Panc1 (cell line): ENCODE measurements around the gene TMEM229A. TPM values are rescaled to one million over a fixed set of nuclear protein-coding genes. Genes with fewer than 3 reads are reported as not detected.

ENCODE experiments used
- ATAC-seq: fragments of 200-7000 bp; cut with Tn5 transposase; 2 replicates; pipeline ENCODE4 v1.9.1; 2020; ENCODE audit warnings: mild to moderate bottlenecking, moderate library complexity
- BruUV-seq: library from RNA; stranded (reverse); fragments of 400-500 nt; replicated peaks from 2 replicates; lab custom pipeline; 2021; lab: Mats Ljungman, UMichigan
- CTCF ChIA-PET: fragments of 300-600 bp; sonication (Branson Sonifier 250); formaldehyde crosslinking; loops from one replicate; lab custom pipeline; 2022; ENCODE audit warnings: antibody characterized with exemption; lab: Charles Lee
- POLR2A ChIA-PET: fragments of 300-600 bp; sonication (Branson Sonifier 250); formaldehyde crosslinking; loops from one replicate; lab custom pipeline; 2022; ENCODE audit warnings: antibody characterized with exemption; lab: Charles Lee
- DNase-seq: peaks from one replicate; pipeline ENCODE4 v3.0.0-alpha.2; 2010; ENCODE audit warnings: low read depth, low spot score
- H3K27ac ChIP-seq: 2 replicates; pipeline ENCODE4 v1.5.1; 2011; ENCODE audit warnings: mild to moderate bottlenecking, low read length, inconsistent platforms
- H3K27me3 ChIP-seq: fragments of 200-500 bp; sonication (Bioruptor generic); 2 replicates; pipeline ENCODE4 v1.6.0; 2014; ENCODE audit warnings: low read length, inconsistent platforms; ENCODE audit not compliant: control insufficient read depth, insufficient read depth
- H3K36me3 ChIP-seq: fragments of 200-500 bp; sonication (Bioruptor generic); 2 replicates; pipeline ENCODE4 v1.5.1; 2014; ENCODE audit warnings: inconsistent platforms, mild to moderate bottlenecking, low read length, moderate library complexity; ENCODE audit not compliant: control insufficient read depth, insufficient read depth
- H3K4me1 ChIP-seq: 2 replicates; pipeline ENCODE4 v1.5.1; 2011; ENCODE audit warnings: inconsistent platforms, mild to moderate bottlenecking, low read length, moderate library complexity; ENCODE audit not compliant: control insufficient read depth, insufficient read depth
- H3K4me3 ChIP-seq, 2 experiments: 2 replicates each; pipeline ENCODE4 v1.5.1; 2011 to 2012; ENCODE audit warnings: low read depth in 2 of 2, low read length in 2 of 2, mild to moderate bottlenecking in 2 of 2, inconsistent platforms in 1 of 2, moderate library complexity in 1 of 2
- H3K9me3 ChIP-seq: fragments of 200-500 bp; sonication (Bioruptor generic); 2 replicates; pipeline ENCODE4 v1.5.1; 2014; ENCODE audit warnings: low read depth, mild to moderate bottlenecking, inconsistent platforms, low read length, moderate library complexity; ENCODE audit not compliant: control insufficient read depth, insufficient read depth
- POLR2AphosphoS5 ChIP-seq: IDR thresholded peaks from 2 replicates; pipeline ENCODE4 v1.6.1; 2012; ENCODE audit warnings: mild to moderate bottlenecking, low read depth, low read length, moderate library complexity
- SIN3A ChIP-seq: IDR thresholded peaks from 2 replicates; pipeline ENCODE4 v1.6.1; 2012; ENCODE audit warnings: low read depth, mild to moderate bottlenecking, low read length, moderate library complexity, borderline replicate concordance; ENCODE audit not compliant: insufficient read depth
- TCF7L2 ChIP-seq: IDR thresholded peaks from 2 replicates; pipeline ENCODE4 v1.6.1; 2011; ENCODE audit warnings: mild to moderate bottlenecking, low read depth, low read length, inconsistent platforms
- in situ Hi-C: cut with HindIII; loops from 2 replicates; pipeline ENCODE4 v1.10.0; 2016; ENCODE audit warnings: low sequenced_read_pairs, low pct_unique_long_range_greater_than_20kb
- intact Hi-C: fragments of 100-400 bp; cut with micrococcal nuclease; formaldehyde crosslinking; loops from one replicate; pipeline ENCODE4 v1.10.0; 2022; ENCODE audit not compliant: unreplicated experiment
- total RNA-seq: library from RNA; stranded (reverse); gene quantifications from one replicate; pipeline ENCODE4 v1.2.1, GENCODE V29; 2021; ENCODE audit not compliant: unreplicated experiment
- TF ChIP-seq, protein P1 (sequence below): fragments of 450-650 bp; IDR thresholded peaks from 2 replicates; pipeline ENCODE4 v1.5.1; 2017; ENCODE audit warnings: mild to moderate bottlenecking
- TF ChIP-seq, protein P2 (sequence below), 2 experiments: IDR thresholded peaks; 2 replicates each; pipeline ENCODE4 v1.6.1; 2011 to 2012; ENCODE audit warnings: low read depth in 2 of 2, control low read depth in 1 of 2, low read length in 1 of 2, mild to moderate bottlenecking in 1 of 2, moderate library complexity in 1 of 2; ENCODE audit not compliant: insufficient read depth in 1 of 2

The TMEM229A gene
- total RNA-seq, 1 experiment from 2014 or later = not detected

DNA sequence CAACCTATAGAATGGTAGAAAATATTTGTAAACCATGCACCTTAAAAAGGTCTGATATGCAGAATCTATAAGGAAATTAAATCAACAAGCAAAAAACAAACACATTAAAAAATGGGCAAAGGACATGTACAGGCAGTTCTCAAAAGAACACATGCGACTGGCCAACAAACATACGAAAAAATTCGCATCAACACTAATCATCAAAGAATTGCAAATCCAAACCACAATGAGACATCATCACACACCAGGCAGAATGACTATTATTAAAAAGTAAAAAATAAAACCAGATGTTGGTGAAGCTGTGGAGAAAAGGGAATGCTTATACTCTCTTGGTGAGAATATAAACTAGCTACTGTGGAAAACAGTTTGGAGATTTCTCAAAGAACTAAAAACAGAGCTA lies 33.2 kb downstream of the TMEM229A start:
- intact Hi-C loops (no loop called here), in situ Hi-C loops (no loop called here)
- Histone ChIP-seq H3K4me3 (no peak overlapping the region), H3K4me1 (no peaks in the 10 kb centered on the region), H3K27ac (no peak overlapping the region), H3K36me3 (no peaks in the 10 kb centered on the region), H3K27me3 (no peaks in the 10 kb centered on the region), H3K9me3 (no peaks in the 10 kb centered on the region)
- no peak for ATAC-seq
- no peak for DNase-seq
- no TSS peak for BruUV-seq
- ChIA-PET POLR2A (no interaction called here), CTCF (no interaction called here)
- TF ChIP-seq, protein P1, sequence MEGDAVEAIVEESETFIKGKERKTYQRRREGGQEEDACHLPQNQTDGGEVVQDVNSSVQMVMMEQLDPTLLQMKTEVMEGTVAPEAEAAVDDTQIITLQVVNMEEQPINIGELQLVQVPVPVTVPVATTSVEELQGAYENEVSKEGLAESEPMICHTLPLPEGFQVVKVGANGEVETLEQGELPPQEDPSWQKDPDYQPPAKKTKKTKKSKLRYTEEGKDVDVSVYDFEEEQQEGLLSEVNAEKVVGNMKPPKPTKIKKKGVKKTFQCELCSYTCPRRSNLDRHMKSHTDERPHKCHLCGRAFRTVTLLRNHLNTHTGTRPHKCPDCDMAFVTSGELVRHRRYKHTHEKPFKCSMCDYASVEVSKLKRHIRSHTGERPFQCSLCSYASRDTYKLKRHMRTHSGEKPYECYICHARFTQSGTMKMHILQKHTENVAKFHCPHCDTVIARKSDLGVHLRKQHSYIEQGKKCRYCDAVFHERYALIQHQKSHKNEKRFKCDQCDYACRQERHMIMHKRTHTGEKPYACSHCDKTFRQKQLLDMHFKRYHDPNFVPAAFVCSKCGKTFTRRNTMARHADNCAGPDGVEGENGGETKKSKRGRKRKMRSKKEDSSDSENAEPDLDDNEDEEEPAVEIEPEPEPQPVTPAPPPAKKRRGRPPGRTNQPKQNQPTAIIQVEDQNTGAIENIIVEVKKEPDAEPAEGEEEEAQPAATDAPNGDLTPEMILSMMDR = no peak

- intact Hi-C loops = no loop called here
- no peak for DNase-seq
- in situ Hi-C loops = no loop called here
- Histone ChIP-seq H3K27ac (no peak overlapping the region), H3K4me3 (no peak overlapping the region), H3K4me1 (no peaks in the 10 kb centered on the region), H3K36me3 (no peaks in the 10 kb centered on the region), H3K9me3 (no peaks in the 10 kb centered on the region), H3K27me3 (no peaks in the 10 kb centered on the region)
- TF ChIP-seq SIN3A (no peak), POLR2AphosphoS5 (no peak)
- TF ChIP-seq, protein P2, sequence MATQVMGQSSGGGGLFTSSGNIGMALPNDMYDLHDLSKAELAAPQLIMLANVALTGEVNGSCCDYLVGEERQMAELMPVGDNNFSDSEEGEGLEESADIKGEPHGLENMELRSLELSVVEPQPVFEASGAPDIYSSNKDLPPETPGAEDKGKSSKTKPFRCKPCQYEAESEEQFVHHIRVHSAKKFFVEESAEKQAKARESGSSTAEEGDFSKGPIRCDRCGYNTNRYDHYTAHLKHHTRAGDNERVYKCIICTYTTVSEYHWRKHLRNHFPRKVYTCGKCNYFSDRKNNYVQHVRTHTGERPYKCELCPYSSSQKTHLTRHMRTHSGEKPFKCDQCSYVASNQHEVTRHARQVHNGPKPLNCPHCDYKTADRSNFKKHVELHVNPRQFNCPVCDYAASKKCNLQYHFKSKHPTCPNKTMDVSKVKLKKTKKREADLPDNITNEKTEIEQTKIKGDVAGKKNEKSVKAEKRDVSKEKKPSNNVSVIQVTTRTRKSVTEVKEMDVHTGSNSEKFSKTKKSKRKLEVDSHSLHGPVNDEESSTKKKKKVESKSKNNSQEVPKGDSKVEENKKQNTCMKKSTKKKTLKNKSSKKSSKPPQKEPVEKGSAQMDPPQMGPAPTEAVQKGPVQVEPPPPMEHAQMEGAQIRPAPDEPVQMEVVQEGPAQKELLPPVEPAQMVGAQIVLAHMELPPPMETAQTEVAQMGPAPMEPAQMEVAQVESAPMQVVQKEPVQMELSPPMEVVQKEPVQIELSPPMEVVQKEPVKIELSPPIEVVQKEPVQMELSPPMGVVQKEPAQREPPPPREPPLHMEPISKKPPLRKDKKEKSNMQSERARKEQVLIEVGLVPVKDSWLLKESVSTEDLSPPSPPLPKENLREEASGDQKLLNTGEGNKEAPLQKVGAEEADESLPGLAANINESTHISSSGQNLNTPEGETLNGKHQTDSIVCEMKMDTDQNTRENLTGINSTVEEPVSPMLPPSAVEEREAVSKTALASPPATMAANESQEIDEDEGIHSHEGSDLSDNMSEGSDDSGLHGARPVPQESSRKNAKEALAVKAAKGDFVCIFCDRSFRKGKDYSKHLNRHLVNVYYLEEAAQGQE (IDR thresholded peaks at IDR 0.05; ENCODE audit: insufficient read depth in 1 of 2, low read depth in 2 of 2, low read length in 1 of 2) = no peak
- BruUV-seq = no TSS peak
- ChIA-PET POLR2A (no interaction called here), CTCF (no interaction called here)
- ATAC-seq = no peak
Observed at GRCh38 chr7:123998921-123999320, 33.9 kb downstream of the TMEM229A start.

- POLR2A ChIA-PET = no interaction called here
- DNase-seq = no peak
- H3K4me3 ChIP-seq = no peak overlapping the region
Observed at GRCh38 chr7:123996327-123996625, 36.6 kb downstream of the TMEM229A start.

More at GRCh38 chr7:123996327-123996625, 36.6 kb downstream of the TMEM229A start:
- in situ Hi-C loops = no loop called here
- Histone ChIP-seq H3K36me3 (no peaks in the 10 kb centered on the region), H3K9me3 (no peaks in the 10 kb centered on the region), H3K27me3 (no peaks in the 10 kb centered on the region), H3K27ac (no peak overlapping the region), H3K4me1 (no peaks in the 10 kb centered on the region)
- TF ChIP-seq, protein P2 (IDR thresholded peaks at IDR 0.05; ENCODE audit: insufficient read depth in 1 of 2, low read depth in 2 of 2, low read length in 1 of 2) = no peak
- TF ChIP-seq TCF7L2 (no peak), SIN3A (no peak), POLR2AphosphoS5 (no peak)
- TF ChIP-seq, protein P1 = no peak
- intact Hi-C loops = no loop called here
- no TSS peak for BruUV-seq
- CTCF ChIA-PET = no interaction called here
- ATAC-seq = no peak
